Liver (tissue), 9 donors: Measurements from ENCODE around the gene LHFPL2. TPM values are rescaled to one million over a fixed set of nuclear protein-coding genes. Genes with fewer than 3 reads are reported as not detected.

Experiments used
- DNase-seq: peaks from one replicate; pipeline ENCODE4 v3.0.0-alpha.2; 2017; ENCODE audit warnings: low spot score
- H3K27ac ChIP-seq, 2 donors: one replicate each; pipeline ENCODE4 v1.7.0; 2013; ENCODE audit warnings: inconsistent platforms in 2 of 2, low read length in 2 of 2, control low read depth in 1 of 2, low read depth in 1 of 2, mild to moderate bottlenecking in 1 of 2
- H3K27me3 ChIP-seq, 4 donors: one replicate each; pipeline versions ENCODE4 v1.6.1 to v1.7.0; 2013; ENCODE audit warnings: low read length in 3 of 4, inconsistent platforms in 1 of 4, mild to moderate bottlenecking in 1 of 4, moderate library complexity in 1 of 4; ENCODE audit not compliant: control insufficient read depth in 4 of 4, insufficient read depth in 4 of 4
- H3K36me3 ChIP-seq, 4 donors: one replicate each; pipeline versions ENCODE4 v1.6.1 to v1.7.0; 2013; ENCODE audit warnings: low read length in 3 of 4, mild to moderate bottlenecking in 3 of 4, low read depth in 1 of 4, moderate library complexity in 1 of 4; ENCODE audit not compliant: control insufficient read depth in 4 of 4, insufficient read depth in 3 of 4
- H3K4me1 ChIP-seq, 4 donors: one replicate each; pipeline versions ENCODE4 v1.6.1 to v1.7.0; 2013; ENCODE audit warnings: low read length in 3 of 4, mild to moderate bottlenecking in 3 of 4, moderate library complexity in 1 of 4; ENCODE audit not compliant: control insufficient read depth in 4 of 4, insufficient read depth in 4 of 4
- H3K4me3 ChIP-seq, 3 donors: one replicate each; pipeline versions ENCODE4 v1.6.1 to v1.7.0; 2013; ENCODE audit warnings: low read length in 3 of 3, control low read depth in 1 of 3, low read depth in 1 of 3, mild to moderate bottlenecking in 1 of 3
- H3K9ac ChIP-seq, 2 donors: one replicate each; pipeline ENCODE4 v1.7.0; 2013; ENCODE audit warnings: low read length in 2 of 2, mild to moderate bottlenecking in 2 of 2, moderate library complexity in 2 of 2, control low read depth in 1 of 2, low read depth in 1 of 2
- H3K9me3 ChIP-seq, 4 donors: one replicate each; pipeline versions ENCODE4 v1.6.1 to v1.7.0; 2013; ENCODE audit warnings: low read length in 3 of 4; ENCODE audit not compliant: control insufficient read depth in 4 of 4
- CTCF ChIP-seq: fragments of 150-350 bp; IDR thresholded peaks from 2 replicates; pipeline ENCODE4 v1.5.1; 2017; ENCODE audit warnings: improper control_type of control experiment, low read depth, low read length; ENCODE audit not compliant: missing input control
- EGR1 ChIP-seq, 2 donors: IDR thresholded peaks; 2 replicates each; pipeline ENCODE4 v1.6.1; 2016 to 2018; ENCODE audit warnings: antibody characterized with exemption in 2 of 2, low read depth in 2 of 2
- FOXA1 ChIP-seq: IDR thresholded peaks from 2 replicates; pipeline ENCODE4 v1.6.1; 2016; ENCODE audit warnings: antibody characterized with exemption
- FOXA2 ChIP-seq: IDR thresholded peaks from 2 replicates; pipeline ENCODE4 v1.6.1; 2016; ENCODE audit warnings: antibody characterized with exemption
- GABPA ChIP-seq, 2 donors: IDR thresholded peaks in 1 of 2; conservative IDR thresholded peaks in 1 of 2; 2 replicates each; pipeline ENCODE4 v1.6.1; 2016; ENCODE audit warnings: antibody characterized with exemption in 2 of 2, mild to moderate bottlenecking in 1 of 2, moderate library complexity in 1 of 2
- HNF4A ChIP-seq, 2 donors: conservative IDR thresholded peaks; 2 replicates each; pipeline ENCODE4 v1.6.1; 2016; ENCODE audit warnings: antibody characterized with exemption in 2 of 2, mild to moderate bottlenecking in 2 of 2
- HNF4G ChIP-seq: IDR thresholded peaks from 2 replicates; pipeline ENCODE4 v1.6.1; 2016; ENCODE audit warnings: antibody characterized with exemption
- JUND ChIP-seq, 2 donors: IDR thresholded peaks; 2 replicates each; pipeline ENCODE4 v1.6.1; 2016; ENCODE audit warnings: antibody characterized with exemption in 2 of 2
- MAX ChIP-seq: IDR thresholded peaks from 2 replicates; pipeline ENCODE4 v1.6.1; 2016; ENCODE audit warnings: antibody characterized with exemption
- NR2F2 ChIP-seq: IDR thresholded peaks from 2 replicates; pipeline ENCODE4 v1.6.1; 2016; ENCODE audit warnings: antibody characterized with exemption
- RAD21 ChIP-seq, 2 donors: IDR thresholded peaks; 2 replicates each; pipeline ENCODE4 v1.6.1; 2016; ENCODE audit warnings: antibody characterized with exemption in 2 of 2, mild to moderate bottlenecking in 2 of 2
- RXRA ChIP-seq, 2 donors: IDR thresholded peaks; 2 replicates each; pipeline ENCODE4 v1.6.1; 2017 to 2018; ENCODE audit warnings: antibody characterized with exemption in 2 of 2, mild to moderate bottlenecking in 1 of 2
- SP1 ChIP-seq: IDR thresholded peaks from 2 replicates; pipeline ENCODE4 v1.6.1; 2018; ENCODE audit warnings: antibody characterized with exemption, mild to moderate bottlenecking
- TAF1 ChIP-seq: conservative IDR thresholded peaks from 2 replicates; pipeline ENCODE4 v1.6.1; 2016; ENCODE audit warnings: antibody characterized with exemption, mild to moderate bottlenecking
- YY1 ChIP-seq: IDR thresholded peaks from 2 replicates; pipeline ENCODE4 v1.6.1; 2016; ENCODE audit warnings: antibody characterized with exemption, mild to moderate bottlenecking
- WGBS: extraction: QIAGEN DNeasy Blood & Tissue Kit; methylation state at CpG from one replicate; pipeline ENCODE4 v1.1.7; 2013; 5-methylcytosine and 5-hydroxymethylcytosine counted together
- polyA plus RNA-seq, 2 donors: library from polyadenylated mRNA; stranded (reverse) in 1 of 2; unstranded in 1 of 2; fragments of 200-250 nt in 1 of 2; fragments of >200 nt in 1 of 2; fragmentation: Nextera tagmentation in 1 of 2; extraction: Ambion mirVana in 1 of 2; gene quantifications; one replicate each; pipeline versions ENCODE4 v1.2.1 to v1.2.3, GENCODE V29; 2013 to 2015
- total RNA-seq, 2 donors: library from RNA; depleted of rRNA; stranded (reverse); fragments of >200 nt; gene quantifications; one replicate each; pipeline ENCODE4 v1.2.3, GENCODE V29; 2014
- TF ChIP-seq, protein P1 (sequence below): IDR thresholded peaks from 2 replicates; pipeline ENCODE4 v1.6.1; 2016; ENCODE audit warnings: antibody characterized with exemption
- TF ChIP-seq, protein P2 (sequence below): IDR thresholded peaks from 2 replicates; pipeline ENCODE4 v1.6.1; 2016; ENCODE audit warnings: antibody characterized with exemption
- TF ChIP-seq, protein P3 (sequence below): IDR thresholded peaks from 2 replicates; pipeline ENCODE4 v1.6.1; 2016; ENCODE audit warnings: antibody characterized with exemption, mild to moderate bottlenecking
- donor health status: healthy.
- donor health status: healthy.
- donor health status: healthy.
- donor health status: healthy.
- donor health status: healthy.

LHFPL2 gene
- total and polyA plus RNA-seq, 4 donors, result 1.6 to 9.4 (median 5.6) TPM

DNA sequence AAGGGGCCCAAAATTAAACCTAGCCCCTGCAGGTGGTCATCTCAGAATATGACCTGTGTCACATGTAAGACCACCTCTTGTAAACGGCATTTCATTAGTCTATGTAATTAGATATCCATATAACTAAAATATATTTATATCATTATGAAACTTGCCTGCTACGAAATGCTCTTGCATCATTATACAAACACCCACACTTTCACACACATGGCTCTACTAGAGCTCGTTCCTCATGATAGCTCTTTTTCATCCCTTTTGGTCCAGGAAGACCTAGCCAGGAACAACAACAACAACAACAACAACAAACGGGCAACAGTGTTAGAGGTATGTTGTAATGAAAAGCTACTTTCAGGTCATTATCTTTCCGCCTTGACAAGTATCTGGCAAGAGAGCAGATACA is 58.6 kb downstream of the LHFPL2 start:
- Histone ChIP-seq H3K27me3 (no peaks in the 10 kb centered on the region), H3K9ac (no peak overlapping the region), H3K9me3 (no peaks in the 10 kb centered on the region), H3K4me3 (no peak overlapping the region), H3K36me3 (no peaks in the 10 kb centered on the region), H3K4me1 (no peaks in the 10 kb centered on the region), H3K27ac (no peak overlapping the region)
- TF ChIP-seq, protein P1, sequence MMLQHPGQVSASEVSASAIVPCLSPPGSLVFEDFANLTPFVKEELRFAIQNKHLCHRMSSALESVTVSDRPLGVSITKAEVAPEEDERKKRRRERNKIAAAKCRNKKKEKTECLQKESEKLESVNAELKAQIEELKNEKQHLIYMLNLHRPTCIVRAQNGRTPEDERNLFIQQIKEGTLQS, result no peak
- no peak for TF ChIP-seq GABPA (IDR thresholded peaks at IDR 0.05 in 1 of 2, conservative IDR thresholded peaks at IDR 0.05 in 1 of 2)
- TF ChIP-seq, protein P2, sequence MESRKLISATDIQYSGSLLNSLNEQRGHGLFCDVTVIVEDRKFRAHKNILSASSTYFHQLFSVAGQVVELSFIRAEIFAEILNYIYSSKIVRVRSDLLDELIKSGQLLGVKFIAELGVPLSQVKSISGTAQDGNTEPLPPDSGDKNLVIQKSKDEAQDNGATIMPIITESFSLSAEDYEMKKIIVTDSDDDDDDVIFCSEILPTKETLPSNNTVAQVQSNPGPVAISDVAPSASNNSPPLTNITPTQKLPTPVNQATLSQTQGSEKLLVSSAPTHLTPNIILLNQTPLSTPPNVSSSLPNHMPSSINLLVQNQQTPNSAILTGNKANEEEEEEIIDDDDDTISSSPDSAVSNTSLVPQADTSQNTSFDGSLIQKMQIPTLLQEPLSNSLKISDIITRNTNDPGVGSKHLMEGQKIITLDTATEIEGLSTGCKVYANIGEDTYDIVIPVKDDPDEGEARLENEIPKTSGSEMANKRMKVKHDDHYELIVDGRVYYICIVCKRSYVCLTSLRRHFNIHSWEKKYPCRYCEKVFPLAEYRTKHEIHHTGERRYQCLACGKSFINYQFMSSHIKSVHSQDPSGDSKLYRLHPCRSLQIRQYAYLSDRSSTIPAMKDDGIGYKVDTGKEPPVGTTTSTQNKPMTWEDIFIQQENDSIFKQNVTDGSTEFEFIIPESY, result no peak
- no peak for TF ChIP-seq MAX
- TF ChIP-seq SP1, result no peak
- TF ChIP-seq RXRA (IDR thresholded peaks at IDR 0.05), result no peak
- TF ChIP-seq FOXA1, result no peak
- WGBS, result 79% methylated on average over 5 of the region's 5 CpGs
- no peak for DNase-seq

GRCh38 chr5:78588507-78588906 is 60.1 kb downstream of the LHFPL2 start:
- no peak for TF ChIP-seq CTCF
- TF ChIP-seq HNF4G, result no peak
- TF ChIP-seq FOXA2, result no peak
- no peak for TF ChIP-seq FOXA1
- no peak for TF ChIP-seq EGR1 (IDR thresholded peaks at IDR 0.05; ENCODE audit: low read depth in 2 of 2)
- no peak for TF ChIP-seq RXRA (IDR thresholded peaks at IDR 0.05)
- no peak for TF ChIP-seq RAD21 (IDR thresholded peaks at IDR 0.05)
- TF ChIP-seq, protein P1, result no peak
- no peak for TF ChIP-seq YY1
- TF ChIP-seq, protein P2, result no peak
- TF ChIP-seq, protein P3, sequence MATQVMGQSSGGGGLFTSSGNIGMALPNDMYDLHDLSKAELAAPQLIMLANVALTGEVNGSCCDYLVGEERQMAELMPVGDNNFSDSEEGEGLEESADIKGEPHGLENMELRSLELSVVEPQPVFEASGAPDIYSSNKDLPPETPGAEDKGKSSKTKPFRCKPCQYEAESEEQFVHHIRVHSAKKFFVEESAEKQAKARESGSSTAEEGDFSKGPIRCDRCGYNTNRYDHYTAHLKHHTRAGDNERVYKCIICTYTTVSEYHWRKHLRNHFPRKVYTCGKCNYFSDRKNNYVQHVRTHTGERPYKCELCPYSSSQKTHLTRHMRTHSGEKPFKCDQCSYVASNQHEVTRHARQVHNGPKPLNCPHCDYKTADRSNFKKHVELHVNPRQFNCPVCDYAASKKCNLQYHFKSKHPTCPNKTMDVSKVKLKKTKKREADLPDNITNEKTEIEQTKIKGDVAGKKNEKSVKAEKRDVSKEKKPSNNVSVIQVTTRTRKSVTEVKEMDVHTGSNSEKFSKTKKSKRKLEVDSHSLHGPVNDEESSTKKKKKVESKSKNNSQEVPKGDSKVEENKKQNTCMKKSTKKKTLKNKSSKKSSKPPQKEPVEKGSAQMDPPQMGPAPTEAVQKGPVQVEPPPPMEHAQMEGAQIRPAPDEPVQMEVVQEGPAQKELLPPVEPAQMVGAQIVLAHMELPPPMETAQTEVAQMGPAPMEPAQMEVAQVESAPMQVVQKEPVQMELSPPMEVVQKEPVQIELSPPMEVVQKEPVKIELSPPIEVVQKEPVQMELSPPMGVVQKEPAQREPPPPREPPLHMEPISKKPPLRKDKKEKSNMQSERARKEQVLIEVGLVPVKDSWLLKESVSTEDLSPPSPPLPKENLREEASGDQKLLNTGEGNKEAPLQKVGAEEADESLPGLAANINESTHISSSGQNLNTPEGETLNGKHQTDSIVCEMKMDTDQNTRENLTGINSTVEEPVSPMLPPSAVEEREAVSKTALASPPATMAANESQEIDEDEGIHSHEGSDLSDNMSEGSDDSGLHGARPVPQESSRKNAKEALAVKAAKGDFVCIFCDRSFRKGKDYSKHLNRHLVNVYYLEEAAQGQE, result no peak
- no peak for TF ChIP-seq JUND (IDR thresholded peaks at IDR 0.05)
- TF ChIP-seq TAF1, result no peak
- no peak for TF ChIP-seq SP1
- no peak for TF ChIP-seq GABPA (IDR thresholded peaks at IDR 0.05 in 1 of 2, conservative IDR thresholded peaks at IDR 0.05 in 1 of 2)
- no peak for TF ChIP-seq NR2F2
- TF ChIP-seq HNF4A (conservative IDR thresholded peaks at IDR 0.05), result no peak
- TF ChIP-seq MAX, result no peak
- no peak overlapping the region for H3K9ac ChIP-seq
- H3K4me3 ChIP-seq, result no peak overlapping the region
- H3K4me1 ChIP-seq, result no peaks in the 10 kb centered on the region
- H3K27me3 ChIP-seq, result no peaks in the 10 kb centered on the region
- H3K27ac ChIP-seq, result no peak overlapping the region
- no peak for DNase-seq
- H3K36me3 ChIP-seq, result no peaks in the 10 kb centered on the region
- H3K9me3 ChIP-seq, result no peaks in the 10 kb centered on the region
